Head of caudate nucleus (tissue), 42 donors: Measurements from ENCODE around the gene USH2A.

Experiments used
- DNase-seq, 42 donors: peaks; one replicate each; pipeline versions ENCODE4 v3.0.0 to v3.0.0-alpha.2; 2020 to 2021; ENCODE audit warnings: mixed read lengths in 7 of 42
- intact Hi-C: fragments of 100-400 bp; cut with DNase I; formaldehyde crosslinking; loops from one replicate; pipeline ENCODE4 v1.15.0; 2022

The USH2A gene

GRCh38 chr1:215786997-215787396, 636.3 kb downstream of the USH2A start:
- intact Hi-C loops = no loop called here

GRCh38 chr1:215780641-215781040, 642.6 kb downstream of the USH2A start:
- intact Hi-C loops = no loop called here
- no peak for DNase-seq

More at GRCh38 chr1:215786997-215787396, 636.3 kb downstream of the USH2A start:
- DNase-seq = no peak

GRCh38 chr1:215780139-215780538, 643.1 kb downstream of the USH2A start:
- intact Hi-C loops = no loop called here
- no peak for DNase-seq

- intact Hi-C loops = no loop called here
- no peak for DNase-seq
These were observed 643.5 kb downstream of the USH2A start for GRCh38 chr1:215779729-215780128.

GRCh38 chr1:215777370-215777925, 645.8 kb downstream of the USH2A start:
- DNase-seq = no peak
- intact Hi-C loops = no loop called here

- no peak for DNase-seq
- intact Hi-C loops = no loop called here
These were observed 646.9 kb downstream of the USH2A start for GRCh38 chr1:215776336-215776735.

GRCh38 chr1:215772151-215772550, 651.1 kb downstream of the USH2A start:
- intact Hi-C loops = no loop called here
- no peak for DNase-seq

GRCh38 chr1:215768303-215768702, 654.9 kb downstream of the USH2A start:
- intact Hi-C loops = no loop called here
- DNase-seq = no peak

- intact Hi-C loops = no loop called here
These were observed 655.5 kb downstream of the USH2A start for GRCh38 chr1:215767761-215768160.

GRCh38 chr1:215766521-215766920, 656.7 kb downstream of the USH2A start:
- intact Hi-C loops = no loop called here
- DNase-seq = no peak

More at GRCh38 chr1:215767761-215768160, 655.5 kb downstream of the USH2A start:
- no peak for DNase-seq

GRCh38 chr1:215765833-215766232, 657.4 kb downstream of the USH2A start:
- intact Hi-C loops = no loop called here
- DNase-seq = no peak

- DNase-seq = no peak
- intact Hi-C loops = no loop called here
These were observed 661.8 kb downstream of the USH2A start for GRCh38 chr1:215761446-215761845.

GRCh38 chr1:215754112-215754511, 669.1 kb downstream of the USH2A start:
- no peak for DNase-seq
- intact Hi-C loops = no loop called here

GRCh38 chr1:215749414-215749813, 673.8 kb downstream of the USH2A start:
- intact Hi-C loops = no loop called here
- no peak for DNase-seq

- no peak for DNase-seq
- intact Hi-C loops = no loop called here
These were observed 674.8 kb downstream of the USH2A start for GRCh38 chr1:215748431-215748830.

- DNase-seq = no peak
- intact Hi-C loops = no loop called here
These were observed 678.8 kb downstream of the USH2A start for GRCh38 chr1:215744419-215744818.

- intact Hi-C loops = no loop called here
- no peak for DNase-seq
These were observed 684.2 kb downstream of the USH2A start for GRCh38 chr1:215739025-215739424.

GRCh38 chr1:215731699-215732098, 691.5 kb downstream of the USH2A start:
- intact Hi-C loops = no loop called here
- DNase-seq = no peak

- intact Hi-C loops = no loop called here
- no peak for DNase-seq
These were observed 692.6 kb downstream of the USH2A start for GRCh38 chr1:215730600-215730999.

- no peak for DNase-seq
- intact Hi-C loops = no loop called here
These were observed 695.1 kb downstream of the USH2A start for GRCh38 chr1:215728169-215728568.

GRCh38 chr1:215720126-215720525, 703.1 kb downstream of the USH2A start:
- DNase-seq = no peak
- intact Hi-C loops = no loop called here

GRCh38 chr1:215719552-215719951, 703.7 kb downstream of the USH2A start:
- DNase-seq = no peak
- intact Hi-C loops = no loop called here
